HG03196 (cell line): Measurements from ENCODE around the gene GJB4.
"Not testable (repeated sequence)": the region's sequence is repeated elsewhere in the genome, so short reads cannot be mapped to it uniquely, and the experiment has no call there.

Experiments
- ATAC-seq: cut with Tn5 transposase; IDR thresholded peaks from one replicate; pipeline ENCODE4 v1.9.1; 2021; ENCODE audit not compliant: unreplicated experiment

The GJB4 gene

GRCh38 chr1:34759503-34760357 lies at the start of gene GJB4:
TSS of gene GJB4 (plus strand) at chr1:34759740. CDS start at chr1:34761255, 1,515 bp downstream.
- no peak for ATAC-seq

GRCh38 chr1:34710812-34711211 lies 48.7 kb upstream of the GJB4 start:
- no peak for ATAC-seq

DNA sequence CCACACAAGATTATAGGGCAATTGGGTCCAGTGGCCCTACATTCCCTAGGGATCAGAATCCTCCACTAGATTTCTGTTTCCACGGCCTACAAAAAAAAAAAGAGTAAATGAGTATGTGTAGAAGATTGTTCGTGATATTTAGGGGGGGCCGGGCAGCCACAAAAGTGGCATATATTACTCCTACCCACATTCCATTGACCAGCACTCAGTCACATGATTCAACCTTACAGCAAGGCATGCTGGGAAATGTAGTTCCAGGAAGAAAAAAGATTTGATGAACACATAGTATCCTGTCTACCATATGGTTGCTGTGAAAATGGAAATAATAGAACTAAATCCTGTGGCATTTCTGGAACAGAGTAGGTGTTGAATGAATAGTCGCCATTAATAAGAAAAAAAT lies 48.1 kb upstream of the GJB4 start:
- ATAC-seq = no peak

GRCh38 chr1:34712007-34712688 lies 47.4 kb upstream of the GJB4 start:
- ATAC-seq = no peak

DNA sequence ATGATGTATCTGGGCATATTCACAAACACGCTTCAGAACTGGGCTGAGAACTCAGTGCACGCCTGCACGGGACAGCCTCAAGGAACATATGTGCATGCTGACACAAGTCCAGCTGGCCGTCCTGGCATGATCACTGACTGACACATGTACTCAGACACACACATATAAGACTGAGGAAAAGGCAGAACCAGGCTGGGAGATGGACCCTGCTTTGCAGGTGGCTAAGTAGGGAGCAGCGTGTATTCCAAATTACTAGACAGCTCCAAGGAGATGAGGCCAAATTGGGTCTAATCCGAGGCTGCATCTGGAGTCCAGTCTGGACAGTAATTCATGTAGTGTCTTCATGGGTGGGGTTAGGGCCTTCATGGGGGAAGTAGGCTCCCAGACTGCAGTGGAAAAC lies 46.1 kb upstream of the GJB4 start:
- no peak for ATAC-seq

DNA sequence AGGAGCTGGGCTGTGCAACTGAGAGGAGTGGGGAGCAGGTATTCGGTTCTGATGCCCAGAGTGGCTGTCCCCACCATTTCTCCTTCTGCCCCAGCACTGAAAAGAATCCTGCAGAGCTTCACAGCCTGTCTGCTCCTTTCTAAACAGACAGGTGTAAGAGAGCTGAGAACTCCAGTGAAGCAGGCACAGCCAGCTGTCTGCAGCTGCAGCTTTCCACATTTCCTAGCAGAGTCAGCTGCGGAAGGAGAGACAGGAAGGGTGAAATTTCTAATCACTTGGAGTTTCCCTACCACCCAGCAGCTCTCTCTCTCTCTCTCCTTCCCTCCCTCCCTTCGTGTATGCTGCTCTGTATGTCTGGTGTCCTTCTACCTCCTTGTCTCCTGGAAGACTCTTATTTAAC lies 45.2 kb upstream of the GJB4 start:
- no peak for ATAC-seq

- no peak for ATAC-seq
Measured at GRCh38 chr1:34715139-34715538, 44.4 kb upstream of the GJB4 start.

DNA sequence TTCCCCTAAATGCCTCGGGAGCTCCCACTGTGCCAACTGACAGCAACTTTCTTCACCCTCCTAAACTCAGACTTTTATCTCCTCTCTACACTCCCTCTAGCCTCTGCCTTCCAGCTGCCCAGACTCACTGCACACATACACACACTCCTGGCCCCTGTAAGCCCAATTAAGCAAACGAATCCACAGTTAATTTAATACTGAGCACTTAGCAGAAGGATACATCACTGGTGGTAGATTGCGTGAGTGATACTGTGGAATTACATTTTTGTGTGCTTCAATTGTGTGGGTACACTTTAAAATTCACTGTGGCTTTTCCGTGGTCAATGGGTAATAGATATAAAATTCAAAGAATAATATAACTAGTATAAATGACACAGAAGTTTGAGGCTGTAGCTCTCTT lies 38.3 kb upstream of the GJB4 start:
- no peak for ATAC-seq

DNA sequence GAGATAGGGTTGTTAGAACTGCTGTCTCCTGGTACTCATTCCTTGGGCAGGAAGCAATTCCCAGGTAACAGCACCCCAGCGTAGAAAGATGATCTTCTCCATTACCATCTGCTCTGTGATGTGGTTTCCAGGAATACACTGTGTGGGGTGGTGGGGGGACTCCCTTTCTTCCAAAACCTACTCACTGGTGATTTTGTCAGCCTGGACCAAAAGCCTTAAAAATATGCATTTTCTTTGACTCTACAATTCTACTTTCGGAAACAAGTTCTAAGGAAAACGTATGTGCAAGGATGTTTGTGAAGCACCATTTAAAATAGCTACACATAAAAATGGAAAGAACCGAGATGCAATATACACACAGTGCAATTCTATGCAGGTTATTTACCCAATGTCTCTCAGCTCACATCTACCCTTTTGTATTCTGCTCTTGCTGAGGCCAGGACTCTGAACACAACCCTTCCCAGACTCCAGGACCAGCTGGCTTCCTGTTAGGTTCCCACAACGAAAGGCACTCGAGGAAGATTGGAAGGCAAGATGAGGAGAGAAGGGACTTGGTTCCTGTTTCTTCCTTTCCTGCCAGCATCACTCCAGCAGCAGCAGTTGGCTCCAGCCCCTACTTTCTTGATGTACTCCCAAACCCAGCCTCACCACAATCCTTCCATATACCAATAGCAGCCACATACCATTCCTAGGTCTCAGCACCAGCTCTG lies 37.7 kb upstream of the GJB4 start:
- no peak for ATAC-seq

GRCh38 chr1:34726861-34727260 lies 32.7 kb upstream of the GJB4 start:
- no peak for ATAC-seq

- ATAC-seq = no peak
Measured at GRCh38 chr1:34730485-34730884, 29.1 kb upstream of the GJB4 start.

DNA sequence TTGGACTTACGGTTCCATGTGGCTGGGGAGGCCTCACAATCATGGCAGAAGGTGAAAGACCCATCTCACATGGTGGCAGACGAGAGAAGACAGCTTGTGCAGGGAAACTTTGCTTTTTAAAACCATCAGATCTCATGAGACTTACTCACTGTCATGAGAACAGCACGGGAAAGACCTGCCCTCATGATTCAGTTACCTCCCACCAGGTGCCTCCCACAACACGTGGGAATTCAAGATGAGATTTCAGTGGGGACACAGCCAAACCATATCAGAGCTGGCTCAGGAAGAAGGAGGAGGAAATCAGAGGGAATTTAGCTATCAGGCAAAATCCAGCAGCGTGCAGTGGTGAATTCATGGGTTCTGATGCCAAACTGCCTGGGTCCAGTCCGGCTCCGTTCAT lies 26.7 kb upstream of the GJB4 start:
- not testable (repeated sequence) for ATAC-seq

DNA sequence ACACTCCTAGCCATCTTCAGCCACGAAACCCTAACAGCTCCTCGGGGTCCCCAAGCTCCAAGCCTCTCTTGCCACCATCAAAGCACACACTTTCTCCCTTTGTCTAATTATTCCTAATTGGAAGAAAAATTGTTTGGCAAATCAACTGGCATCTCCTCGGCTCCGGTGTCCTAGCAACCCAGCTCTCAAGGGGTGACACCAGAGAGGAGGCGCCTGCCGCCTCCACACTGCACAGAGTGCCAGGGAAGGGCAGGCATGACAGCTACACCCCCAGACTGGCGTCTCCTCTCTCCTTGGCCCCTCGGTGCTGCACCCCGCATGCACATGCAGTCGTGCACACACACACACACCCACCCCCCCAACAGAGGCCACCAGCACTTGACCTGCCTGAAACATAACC lies 22.8 kb upstream of the GJB4 start:
- no peak for ATAC-seq

DNA sequence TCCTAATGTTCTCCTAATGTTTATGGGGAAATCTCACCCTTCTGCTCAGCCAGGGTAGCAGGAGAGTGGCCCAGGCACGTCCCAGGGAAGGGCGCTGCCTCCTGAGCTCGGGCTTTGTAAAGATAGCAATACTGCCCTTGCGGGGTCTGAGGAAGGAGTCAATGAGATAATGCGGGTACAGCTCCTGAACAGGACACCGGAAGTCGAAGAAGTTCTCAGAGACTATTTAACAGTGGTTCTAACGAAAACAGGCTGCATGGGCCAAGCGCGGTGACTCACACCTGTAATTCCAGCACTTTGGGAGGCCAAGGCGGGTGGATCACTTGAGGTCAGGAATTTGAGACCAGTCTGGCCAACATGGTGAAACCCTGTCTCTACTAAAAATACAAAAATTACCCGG lies 22.3 kb upstream of the GJB4 start:
- ATAC-seq = not testable (repeated sequence)

- ATAC-seq = no peak
Measured at GRCh38 chr1:34739613-34740012, 19.9 kb upstream of the GJB4 start.

DNA sequence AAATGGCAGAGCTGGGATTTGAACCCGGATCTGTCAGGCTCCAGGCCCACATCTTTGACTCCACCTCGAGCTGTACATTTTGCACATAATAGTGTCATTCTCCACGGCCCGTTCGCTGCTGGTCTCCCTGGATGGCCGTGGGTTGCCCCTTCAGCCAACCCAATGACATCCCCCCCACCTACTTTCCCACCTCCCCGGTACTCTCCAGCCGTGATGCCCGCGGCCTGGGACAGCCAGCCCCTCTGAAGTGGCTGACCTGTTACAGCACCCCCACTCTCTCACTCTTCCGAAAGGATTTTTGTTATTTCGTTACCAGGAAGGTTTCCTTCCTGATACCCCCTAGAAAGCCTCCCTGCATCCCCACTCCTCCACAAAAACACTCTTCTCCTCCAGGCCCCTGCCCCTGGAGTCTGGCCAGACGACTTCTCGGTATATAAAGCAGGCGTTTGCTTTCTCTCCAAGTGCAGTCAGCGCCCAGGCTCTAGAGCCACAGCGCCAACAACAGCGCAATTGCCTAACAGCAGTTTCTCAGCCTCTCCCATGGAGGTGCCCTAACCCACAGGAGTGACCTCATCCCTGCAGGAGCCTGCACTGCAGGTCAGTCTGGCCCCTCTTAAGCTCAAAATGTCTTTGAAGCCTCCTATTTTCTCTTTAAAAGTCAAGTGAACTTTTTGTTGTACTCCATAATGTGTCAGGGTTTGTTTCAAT lies 19.2 kb upstream of the GJB4 start:
- no peak for ATAC-seq

DNA sequence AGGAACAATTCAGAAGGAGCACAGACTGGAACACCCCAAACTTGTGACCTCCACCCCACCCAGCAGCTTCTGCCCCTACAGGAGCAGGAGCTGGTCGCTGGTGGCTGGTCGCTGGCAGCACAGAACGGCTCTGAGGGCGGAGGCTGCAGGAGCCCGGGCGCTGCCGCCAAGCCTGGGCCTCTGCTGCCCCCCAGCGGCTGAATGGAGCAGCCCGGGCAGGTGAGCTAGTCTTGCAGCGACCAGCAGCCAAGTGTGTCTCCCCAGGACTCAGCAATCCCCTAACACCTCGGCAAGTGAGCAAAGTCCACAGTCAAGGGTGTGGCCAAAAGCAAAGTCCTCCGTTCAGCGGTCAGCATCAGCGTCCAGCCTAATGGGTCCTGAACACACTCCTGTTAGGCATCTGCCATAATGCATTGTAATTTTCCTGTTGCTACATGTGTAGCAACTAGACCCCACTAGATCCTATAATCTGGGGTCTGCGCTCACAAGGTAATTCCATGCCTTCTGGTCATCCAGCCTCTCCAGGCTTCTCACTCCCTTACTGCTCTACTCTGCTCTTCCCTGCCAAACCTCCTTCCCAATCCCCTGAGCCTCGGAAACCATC lies 16.8 kb upstream of the GJB4 start:
- ATAC-seq = no peak

GRCh38 chr1:34743775-34744174 lies 15.8 kb upstream of the GJB4 start:
- no peak for ATAC-seq

DNA sequence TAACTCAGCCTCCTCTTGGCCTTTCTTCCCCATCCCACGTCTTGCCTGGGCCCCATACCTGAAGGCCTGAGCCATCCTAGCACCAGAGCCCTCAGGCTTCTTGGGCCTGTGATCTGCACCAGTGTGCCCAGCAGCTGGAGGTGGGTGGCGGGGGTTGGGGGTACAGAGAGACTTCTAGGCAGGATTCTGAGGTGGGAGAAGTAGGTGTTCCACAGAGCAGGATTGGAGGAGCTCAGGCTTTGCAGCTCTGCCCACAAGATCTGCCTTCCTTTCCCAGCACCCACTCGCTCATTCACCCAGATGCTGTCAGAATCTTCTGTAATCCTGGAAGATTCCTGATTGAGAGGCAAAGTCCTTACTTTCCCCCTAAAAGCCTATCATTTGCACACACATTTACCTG lies 14.7 kb upstream of the GJB4 start:
- ATAC-seq = no peak

GRCh38 chr1:34745666-34746065 lies 13.9 kb upstream of the GJB4 start:
- no peak for ATAC-seq

DNA sequence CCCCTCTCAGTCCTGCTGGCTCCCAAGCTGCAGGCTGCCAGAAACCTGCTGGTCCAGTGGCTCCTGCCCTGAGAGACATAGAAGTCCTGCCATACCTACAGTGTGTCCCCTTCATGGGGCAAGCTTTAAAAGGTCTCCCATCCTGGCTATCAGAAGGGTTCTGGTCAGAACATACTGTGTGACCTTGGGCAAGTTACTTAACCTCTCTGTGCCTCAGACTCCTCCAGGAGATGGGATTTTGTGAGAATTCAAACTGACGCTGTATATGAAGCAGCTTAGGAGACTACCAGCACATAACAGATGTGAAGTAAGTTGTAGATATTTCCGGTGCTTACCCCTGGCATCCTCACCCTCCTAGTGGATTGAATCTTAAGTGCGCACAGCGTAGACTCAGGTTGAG lies 13.4 kb upstream of the GJB4 start:
- ATAC-seq = no peak
